ENCODE data around the gene ONECUT1. TPM values are rescaled to one million over a fixed set of nuclear protein-coding genes. Genes with fewer than 3 reads are reported as not detected.

Gene ONECUT1
- total RNA-seq, 1 experiment from 2014 or later: not detected

- Histone ChIP-seq H3K4me3 (no peak overlapping the region), H3K9me3 (no peaks in the 10 kb centered on the region), H3K36me3 (no peaks in the 10 kb centered on the region), H3K27me3 (peaks cover 62% of the 10 kb centered on the region)
- DNase-seq: no peak
These were observed 1.8 kb downstream of the ONECUT1 start for GRCh38 chr15:52788099-52788986.

GRCh38 chr15:52787549-52788098 lies 2.5 kb downstream of the ONECUT1 start:
- H3K27me3 ChIP-seq: peaks cover 65% of the 10 kb centered on the region
- DNase-seq: no peak
- no peak overlapping the region for H3K4me3 ChIP-seq
- no peaks in the 10 kb centered on the region for H3K9me3 ChIP-seq
- H3K36me3 ChIP-seq: no peaks in the 10 kb centered on the region

- Histone ChIP-seq H3K36me3 (no peaks in the 10 kb centered on the region), H3K4me3 (no peak overlapping the region), H3K27me3 (peaks cover 71% of the 10 kb centered on the region), H3K9me3 (no peaks in the 10 kb centered on the region)
- DNase-seq: no peak
These were observed 3.0 kb downstream of the ONECUT1 start for GRCh38 chr15:52787123-52787503.

DNA sequence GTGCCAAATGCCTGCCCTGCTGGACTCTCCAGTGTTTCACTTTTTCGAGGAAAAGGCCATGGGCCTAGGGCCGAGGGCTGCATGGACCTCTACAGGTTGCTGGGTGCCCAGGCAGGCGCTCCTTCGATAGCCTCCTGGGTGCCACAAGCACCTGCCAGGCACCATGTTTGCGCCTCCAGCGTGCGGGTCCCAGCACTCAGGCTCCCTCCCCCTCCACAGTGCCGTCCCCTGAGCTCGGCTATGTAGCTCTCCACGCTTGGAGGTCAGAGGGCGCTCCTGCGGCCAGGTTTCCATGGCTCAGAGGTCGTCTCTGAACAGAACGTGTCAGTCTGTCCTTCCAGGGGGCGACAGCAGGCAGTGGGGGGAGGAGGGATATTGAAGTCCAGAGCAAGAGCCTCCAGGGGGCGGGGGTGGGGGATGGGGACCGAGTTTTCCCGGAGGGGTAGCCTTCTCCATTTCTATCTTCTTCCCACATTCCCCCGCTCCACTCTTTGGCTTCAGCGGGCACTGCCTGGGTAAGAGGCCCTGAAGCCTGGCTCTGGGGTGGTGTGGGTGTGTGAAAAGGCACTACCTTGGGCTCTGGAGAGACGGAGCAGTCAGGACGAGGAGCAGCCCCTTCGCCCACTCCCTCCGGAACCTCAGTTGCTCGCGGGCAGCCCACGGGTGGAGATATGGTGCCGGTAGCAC lies 3.6 kb downstream of the ONECUT1 start:
- DNase-seq: no peak

GRCh38 chr15:52785672-52786406 lies 4.3 kb downstream of the ONECUT1 start:
- no peak for DNase-seq
- Histone ChIP-seq H3K36me3 (no peaks in the 10 kb centered on the region), H3K27me3 (peaks cover 83% of the 10 kb centered on the region), H3K4me3 (no peak overlapping the region), H3K9me3 (no peaks in the 10 kb centered on the region)

More for the DNA sequence above, 3.6 kb downstream of the ONECUT1 start:
- Histone ChIP-seq H3K27me3 (peaks cover 76% of the 10 kb centered on the region), H3K36me3 (no peaks in the 10 kb centered on the region), H3K4me3 (no peak overlapping the region), H3K9me3 (no peaks in the 10 kb centered on the region)

- Histone ChIP-seq H3K36me3 (no peaks in the 10 kb centered on the region), H3K9me3 (no peaks in the 10 kb centered on the region), H3K27me3 (peaks cover 90% of the 10 kb centered on the region), H3K4me3 (no peak overlapping the region)
- no peak for DNase-seq
These were observed 5.1 kb downstream of the ONECUT1 start for GRCh38 chr15:52784799-52785671.

GRCh38 chr15:52783929-52784798 lies 6.0 kb downstream of the ONECUT1 start:
- DNase-seq: peak; percentile 33

GRCh38 chr15:52783191-52783829 lies 6.8 kb downstream of the ONECUT1 start:
- no peaks in the 10 kb centered on the region for H3K9me3 ChIP-seq
- DNase-seq: no peak
- H3K36me3 ChIP-seq: no peaks in the 10 kb centered on the region
- no peak overlapping the region for H3K4me3 ChIP-seq
- peaks cover 90% of the 10 kb centered on the region for H3K27me3 ChIP-seq

More at GRCh38 chr15:52783929-52784798, 6.0 kb downstream of the ONECUT1 start:
- peaks cover 95% of the 10 kb centered on the region for H3K27me3 ChIP-seq
- no peak overlapping the region for H3K4me3 ChIP-seq
- no peaks in the 10 kb centered on the region for H3K36me3 ChIP-seq
- H3K9me3 ChIP-seq: no peaks in the 10 kb centered on the region

GRCh38 chr15:52782514-52782913 lies 7.6 kb downstream of the ONECUT1 start:
- Histone ChIP-seq H3K4me3 (no peak overlapping the region), H3K27me3 (peaks cover 90% of the 10 kb centered on the region), H3K36me3 (no peaks in the 10 kb centered on the region), H3K9me3 (no peaks in the 10 kb centered on the region)
- DNase-seq: no peak

- H3K9me3 ChIP-seq: no peaks in the 10 kb centered on the region
- H3K27me3 ChIP-seq: peaks cover 94% of the 10 kb centered on the region
- no peak for DNase-seq
- no peak overlapping the region for H3K4me3 ChIP-seq
- no peaks in the 10 kb centered on the region for H3K36me3 ChIP-seq
These were observed 9.8 kb downstream of the ONECUT1 start for GRCh38 chr15:52780172-52780980.

DNA sequence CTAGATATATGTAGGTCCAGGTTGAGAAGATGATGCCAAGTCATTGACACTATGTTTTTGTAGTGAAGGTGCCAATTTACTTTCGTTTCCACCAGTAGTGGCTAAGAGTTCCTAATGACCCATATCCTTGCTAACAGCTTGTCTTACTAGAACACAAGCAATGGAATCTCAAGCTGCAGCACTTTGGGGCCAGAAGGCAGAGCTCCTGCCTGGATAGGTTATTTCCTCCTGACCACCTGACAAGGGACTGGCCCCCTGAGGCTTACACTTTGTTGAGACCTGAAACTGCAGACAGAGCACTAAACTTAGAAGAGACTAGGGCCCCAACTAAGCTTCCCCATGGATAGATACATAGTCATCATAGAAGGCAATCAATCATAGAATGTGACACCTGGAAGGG lies 11.7 kb downstream of the ONECUT1 start:
- no peaks in the 10 kb centered on the region for H3K36me3 ChIP-seq
- H3K27me3 ChIP-seq: peaks cover 78% of the 10 kb centered on the region
- H3K4me3 ChIP-seq: no peak overlapping the region
- no peaks in the 10 kb centered on the region for H3K9me3 ChIP-seq
- DNase-seq: no peak

- Histone ChIP-seq H3K36me3 (no peaks in the 10 kb centered on the region), H3K9me3 (no peaks in the 10 kb centered on the region), H3K4me3 (no peak overlapping the region), H3K27me3 (peaks cover 38% of the 10 kb centered on the region)
- DNase-seq: no peak
These were observed 17.4 kb downstream of the ONECUT1 start for GRCh38 chr15:52772766-52773165.

DNA sequence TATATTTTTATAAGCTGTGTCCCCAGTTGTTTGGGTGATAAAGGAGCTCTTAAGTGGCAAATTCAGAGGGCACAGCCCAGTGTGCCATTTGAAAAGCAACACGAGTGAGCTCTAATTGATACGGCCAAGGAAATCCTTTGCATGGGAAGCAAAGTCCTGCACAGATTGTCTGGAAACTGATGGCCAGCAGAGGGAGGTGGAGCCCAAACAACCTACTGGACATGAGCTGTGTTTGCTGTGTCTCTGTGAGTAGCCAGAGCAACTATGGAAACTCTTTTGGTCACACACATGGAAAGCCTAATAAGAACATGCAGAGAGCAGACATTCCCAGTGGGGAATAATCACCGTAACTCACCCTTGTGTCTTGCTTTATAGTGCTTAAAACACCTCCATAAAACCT lies 24.4 kb downstream of the ONECUT1 start:
- H3K27me3 ChIP-seq: no peaks in the 10 kb centered on the region; the same call in none of the 2 replicates

GRCh38 chr15:52764731-52765130 lies 25.4 kb downstream of the ONECUT1 start:
- no peaks in the 10 kb centered on the region for H3K36me3 ChIP-seq
- DNase-seq: no peak
- H3K4me3 ChIP-seq: no peak overlapping the region
- no peaks in the 10 kb centered on the region for H3K9me3 ChIP-seq
- H3K27me3 ChIP-seq: no peaks in the 10 kb centered on the region; the same call in none of the 2 replicates

More for the DNA sequence above, 24.4 kb downstream of the ONECUT1 start:
- H3K4me3 ChIP-seq: no peak overlapping the region
- H3K36me3 ChIP-seq: no peaks in the 10 kb centered on the region
- no peaks in the 10 kb centered on the region for H3K9me3 ChIP-seq
- no peak for DNase-seq

All from MG63 (cell line).